RWPE1 (cell line): ENCODE measurements around the gene CROCC.

Experiments used
- CTCF ChIA-PET: fragments of 350-600 bp; sonication (Branson Sonifier 250); formaldehyde crosslinking; extraction: SDS; loops from one replicate; lab custom pipeline; 2021; lab: Yijun Ruan, JAX
- POLR2A ChIA-PET: fragments of 400-600 bp; formaldehyde crosslinking; extraction: SDS; loops from one replicate; lab custom pipeline; 2020; ENCODE audit warnings: antibody characterized with exemption; ENCODE audit not compliant: low non-redundant PET; lab: Yijun Ruan, JAX
- DNase-seq: peaks from one replicate; pipeline ENCODE4 v3.0.0; 2012; ENCODE audit warnings: low spot score
- H3K27ac ChIP-seq: fragments of 450-650 bp; 2 replicates; pipeline ENCODE4 v1.5.1; 2017
- CTCF ChIP-seq: fragments of 450-650 bp; conservative IDR thresholded peaks from 2 replicates; pipeline ENCODE4 v1.5.1; 2017; ENCODE audit warnings: low read depth, mild to moderate bottlenecking

CROCC gene

GRCh38 chr1:17012775-17013490 lies 91.2 kb downstream of the CROCC start:
- no peak for TF ChIP-seq CTCF
- CTCF ChIA-PET: interaction anchor here (0.8 to 0.9 kb wide), 2 partner anchors 14 to 25 kb away, joined by 3 read pairs; no protein-coding TSS in a partner anchor
- no peak for DNase-seq
- POLR2A ChIA-PET: no interaction called here
- peak overlapping the region; percentile 69 for H3K27ac ChIP-seq

GRCh38 chr1:17013491-17014320 lies 92.0 kb downstream of the CROCC start:
- ChIA-PET POLR2A (no interaction called here), CTCF (interaction anchor here (0.9 kb wide), 1 partner anchor 26 kb away, joined by 3 read pairs; no protein-coding TSS in a partner anchor)
- DNase-seq: no peak
- no peak for TF ChIP-seq CTCF
- peak overlapping the region; percentile 69 for H3K27ac ChIP-seq

- no peak for DNase-seq
- CTCF ChIA-PET: interaction anchor here (0.5 kb wide), 1 partner anchor 110 kb away, joined by 7 read pairs; no protein-coding TSS in a partner anchor
- H3K27ac ChIP-seq: no peak overlapping the region
- POLR2A ChIA-PET: no interaction called here
- TF ChIP-seq CTCF: no peak
These were observed 93.2 kb downstream of the CROCC start for GRCh38 chr1:17014671-17015567.

- H3K27ac ChIP-seq: peak overlapping the region; percentile 50
- no peak for TF ChIP-seq CTCF
- POLR2A ChIA-PET: no interaction called here
- CTCF ChIA-PET: no interaction called here
- peak; percentile 48 for DNase-seq
These were observed 94.6 kb downstream of the CROCC start for GRCh38 chr1:17016317-17016661.

GRCh38 chr1:17017435-17017834 lies 95.7 kb downstream of the CROCC start:
- no peak for DNase-seq
- CTCF ChIA-PET: no interaction called here
- TF ChIP-seq CTCF: no peak
- POLR2A ChIA-PET: no interaction called here
- H3K27ac ChIP-seq: peak overlapping the region; percentile 43

GRCh38 chr1:17018849-17019248 lies 97.1 kb downstream of the CROCC start:
- ChIA-PET CTCF (interaction anchor here (0.8 kb wide), 1 partner anchor 34 kb away, joined by 4 read pairs; no protein-coding TSS in a partner anchor), POLR2A (no interaction called here)
- no peak for DNase-seq
- no peak overlapping the region for H3K27ac ChIP-seq
- no peak for TF ChIP-seq CTCF
